ENCODE results near the gene STRN4. TPM values are rescaled to one million over a fixed set of nuclear protein-coding genes. Genes with fewer than 3 reads are reported as not detected.
A peak's percentile ranks its signal among the peaks of the same experiment; 100 is the strongest.

Gene STRN4
- total and polyA plus RNA-seq, 9 of the 15 experiments (the other 6 are each of a cell fraction or from before 2014, with no cell fraction given): 0.62 to 83.7 (median 36.9) TPM

DNA sequence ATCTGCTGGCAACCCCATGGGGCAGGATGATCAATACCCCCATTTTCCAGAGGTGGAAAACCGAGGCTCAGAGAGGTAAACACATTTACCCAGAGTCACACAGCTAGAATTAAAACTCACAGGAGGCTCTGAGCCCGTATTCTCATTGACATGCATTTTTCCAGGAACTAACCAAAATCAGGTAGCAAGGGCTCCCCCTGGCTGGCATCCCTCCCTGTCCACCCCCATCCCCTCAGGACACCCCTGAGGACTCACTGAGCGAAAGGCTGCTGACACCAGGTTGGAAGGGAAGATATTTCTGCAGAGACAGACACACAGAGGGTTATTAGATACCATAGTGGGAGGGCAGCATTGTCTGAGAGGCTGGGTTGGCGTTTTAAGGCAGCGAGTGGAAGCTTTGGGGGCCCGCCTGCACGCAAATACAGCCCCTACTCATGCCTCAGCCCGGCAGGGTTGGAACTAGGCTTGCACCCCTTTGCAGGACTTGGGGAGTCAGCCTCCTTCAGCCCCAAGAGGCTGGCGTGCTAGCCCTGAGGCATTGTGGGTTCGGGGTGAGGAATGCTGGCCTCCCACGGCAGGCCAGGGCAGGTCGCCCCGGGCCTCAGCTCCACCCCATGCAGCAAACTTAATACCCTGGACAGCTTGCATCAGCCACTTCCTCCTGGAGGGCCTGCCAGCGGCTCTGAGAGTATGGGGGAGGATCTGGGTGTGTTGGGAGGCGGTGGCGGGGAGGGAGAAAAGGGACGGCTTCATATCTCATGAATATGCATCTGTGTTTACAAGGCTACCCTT is 38.2 kb upstream of the STRN4 start (continued):
- TF ChIP-seq, protein P1, sequence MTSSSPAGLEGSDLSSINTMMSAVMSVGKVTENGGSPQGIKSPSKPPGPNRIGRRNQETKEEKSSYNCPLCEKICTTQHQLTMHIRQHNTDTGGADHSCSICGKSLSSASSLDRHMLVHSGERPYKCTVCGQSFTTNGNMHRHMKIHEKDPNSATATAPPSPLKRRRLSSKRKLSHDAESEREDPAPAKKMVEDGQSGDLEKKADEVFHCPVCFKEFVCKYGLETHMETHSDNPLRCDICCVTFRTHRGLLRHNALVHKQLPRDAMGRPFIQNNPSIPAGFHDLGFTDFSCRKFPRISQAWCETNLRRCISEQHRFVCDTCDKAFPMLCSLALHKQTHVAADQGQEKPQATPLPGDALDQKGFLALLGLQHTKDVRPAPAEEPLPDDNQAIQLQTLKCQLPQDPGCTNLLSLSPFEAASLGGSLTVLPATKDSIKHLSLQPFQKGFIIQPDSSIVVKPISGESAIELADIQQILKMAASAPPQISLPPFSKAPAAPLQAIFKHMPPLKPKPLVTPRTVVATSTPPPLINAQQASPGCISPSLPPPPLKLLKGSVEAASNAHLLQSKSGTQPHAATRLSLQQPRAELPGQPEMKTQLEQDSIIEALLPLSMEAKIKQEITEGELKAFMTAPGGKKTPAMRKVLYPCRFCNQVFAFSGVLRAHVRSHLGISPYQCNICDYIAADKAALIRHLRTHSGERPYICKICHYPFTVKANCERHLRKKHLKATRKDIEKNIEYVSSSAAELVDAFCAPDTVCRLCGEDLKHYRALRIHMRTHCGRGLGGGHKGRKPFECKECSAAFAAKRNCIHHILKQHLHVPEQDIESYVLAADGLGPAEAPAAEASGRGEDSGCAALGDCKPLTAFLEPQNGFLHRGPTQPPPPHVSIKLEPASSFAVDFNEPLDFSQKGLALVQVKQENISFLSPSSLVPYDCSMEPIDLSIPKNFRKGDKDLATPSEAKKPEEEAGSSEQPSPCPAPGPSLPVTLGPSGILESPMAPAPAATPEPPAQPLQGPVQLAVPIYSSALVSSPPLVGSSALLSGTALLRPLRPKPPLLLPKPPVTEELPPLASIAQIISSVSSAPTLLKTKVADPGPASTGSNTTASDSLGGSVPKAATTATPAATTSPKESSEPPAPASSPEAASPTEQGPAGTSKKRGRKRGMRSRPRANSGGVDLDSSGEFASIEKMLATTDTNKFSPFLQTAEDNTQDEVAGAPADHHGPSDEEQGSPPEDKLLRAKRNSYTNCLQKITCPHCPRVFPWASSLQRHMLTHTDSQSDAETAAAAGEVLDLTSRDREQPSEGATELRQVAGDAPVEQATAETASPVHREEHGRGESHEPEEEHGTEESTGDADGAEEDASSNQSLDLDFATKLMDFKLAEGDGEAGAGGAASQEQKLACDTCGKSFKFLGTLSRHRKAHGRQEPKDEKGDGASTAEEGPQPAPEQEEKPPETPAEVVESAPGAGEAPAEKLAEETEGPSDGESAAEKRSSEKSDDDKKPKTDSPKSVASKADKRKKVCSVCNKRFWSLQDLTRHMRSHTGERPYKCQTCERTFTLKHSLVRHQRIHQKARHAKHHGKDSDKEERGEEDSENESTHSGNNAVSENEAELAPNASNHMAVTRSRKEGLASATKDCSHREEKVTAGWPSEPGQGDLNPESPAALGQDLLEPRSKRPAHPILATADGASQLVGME (CRISPR knock-in tag; IDR thresholded peaks at IDR 0.05): 0 out of 2 replicates have a peak, but pooled peaks have one; percentile 16
- 0 out of 2 replicates have a peak, but pooled peaks have one; percentile 62 for TF ChIP-seq SRSF3 (IDR thresholded peaks at IDR 0.05; ENCODE audit: insufficient read depth, low read length)
- TF ChIP-seq, protein P2, sequence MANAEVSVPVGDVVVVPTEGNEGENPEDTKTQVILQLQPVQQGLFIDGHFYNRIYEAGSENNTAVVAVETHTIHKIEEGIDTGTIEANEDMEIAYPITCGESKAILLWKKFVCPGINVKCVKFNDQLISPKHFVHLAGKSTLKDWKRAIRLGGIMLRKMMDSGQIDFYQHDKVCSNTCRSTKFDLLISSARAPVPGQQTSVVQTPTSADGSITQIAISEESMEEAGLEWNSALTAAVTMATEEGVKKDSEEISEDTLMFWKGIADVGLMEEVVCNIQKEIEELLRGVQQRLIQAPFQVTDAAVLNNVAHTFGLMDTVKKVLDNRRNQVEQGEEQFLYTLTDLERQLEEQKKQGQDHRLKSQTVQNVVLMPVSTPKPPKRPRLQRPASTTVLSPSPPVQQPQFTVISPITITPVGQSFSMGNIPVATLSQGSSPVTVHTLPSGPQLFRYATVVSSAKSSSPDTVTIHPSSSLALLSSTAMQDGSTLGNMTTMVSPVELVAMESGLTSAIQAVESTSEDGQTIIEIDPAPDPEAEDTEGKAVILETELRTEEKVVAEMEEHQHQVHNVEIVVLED (CRISPR knock-in tag; IDR thresholded peaks at IDR 0.05): peak; percentile 6; the same call in 1 of the 2 replicates
- no peak for TF ChIP-seq TRIM28 (IDR thresholded peaks at IDR 0.05)
- no peak for TF ChIP-seq XRCC3 (IDR thresholded peaks at IDR 0.05)
- peak; percentile 32 for TF ChIP-seq POLR2AphosphoS5 (IDR thresholded peaks at IDR 0.05; ENCODE audit: control insufficient read depth, insufficient read depth, low read depth, low read length)
- TF ChIP-seq JUND (IDR thresholded peaks at IDR 0.05; ENCODE audit: borderline replicate concordance, low read depth, low read length): peak; percentile 91
- peak; percentile 61; the same call in 1 of the 3 replicates for TF ChIP-seq JUND (tag; IDR thresholded peaks at IDR 0.05; ENCODE audit: borderline replicate concordance, low read depth, low read length)
- TF ChIP-seq POLR2AphosphoS2 (IDR thresholded peaks at IDR 0.05; ENCODE audit: low read length): peak; percentile 95
- TF ChIP-seq NCOA2 (IDR thresholded peaks at IDR 0.05; ENCODE audit: partially characterized antibody in 2 of 2): no peak
- TF ChIP-seq FOXK2 (conservative IDR thresholded peaks at IDR 0.05 in 1 of 2, IDR thresholded peaks at IDR 0.05 in 1 of 2; ENCODE audit: low read depth in 2 of 2): peak; percentile 89 to 90; a peak in 2 of 4 replicates
- peak; percentile 79 for TF ChIP-seq BRD4 (IDR thresholded peaks at IDR 0.05)
- peak; percentile 29; the same call in 1 of the 2 replicates for TF ChIP-seq ZBTB7A (IDR thresholded peaks at IDR 0.05; ENCODE audit: borderline replicate concordance, control insufficient read depth, low read depth, low read length)
- 0 out of 2 replicates have a peak, but pooled peaks have one; percentile 31 for TF ChIP-seq ZNF431 (CRISPR knock-in tag; IDR thresholded peaks at IDR 0.05)
- peak; percentile 95 for TF ChIP-seq ATF7 (IDR thresholded peaks at IDR 0.05)
- TF ChIP-seq KLF6 (CRISPR knock-in tag; IDR thresholded peaks at IDR 0.05; ENCODE audit: borderline replicate concordance): peak; percentile 83
- TF ChIP-seq GABPB1 (CRISPR knock-in tag; IDR thresholded peaks at IDR 0.05): peak; percentile 68
- no peak for TF ChIP-seq BRCA1 (IDR thresholded peaks at IDR 0.05)
- TF ChIP-seq BRCA1 (CRISPR knock-in tag; IDR thresholded peaks at IDR 0.05): no peak
